Measurements from ENCODE around the gene LPIN3.

Gene LPIN3

DNA sequence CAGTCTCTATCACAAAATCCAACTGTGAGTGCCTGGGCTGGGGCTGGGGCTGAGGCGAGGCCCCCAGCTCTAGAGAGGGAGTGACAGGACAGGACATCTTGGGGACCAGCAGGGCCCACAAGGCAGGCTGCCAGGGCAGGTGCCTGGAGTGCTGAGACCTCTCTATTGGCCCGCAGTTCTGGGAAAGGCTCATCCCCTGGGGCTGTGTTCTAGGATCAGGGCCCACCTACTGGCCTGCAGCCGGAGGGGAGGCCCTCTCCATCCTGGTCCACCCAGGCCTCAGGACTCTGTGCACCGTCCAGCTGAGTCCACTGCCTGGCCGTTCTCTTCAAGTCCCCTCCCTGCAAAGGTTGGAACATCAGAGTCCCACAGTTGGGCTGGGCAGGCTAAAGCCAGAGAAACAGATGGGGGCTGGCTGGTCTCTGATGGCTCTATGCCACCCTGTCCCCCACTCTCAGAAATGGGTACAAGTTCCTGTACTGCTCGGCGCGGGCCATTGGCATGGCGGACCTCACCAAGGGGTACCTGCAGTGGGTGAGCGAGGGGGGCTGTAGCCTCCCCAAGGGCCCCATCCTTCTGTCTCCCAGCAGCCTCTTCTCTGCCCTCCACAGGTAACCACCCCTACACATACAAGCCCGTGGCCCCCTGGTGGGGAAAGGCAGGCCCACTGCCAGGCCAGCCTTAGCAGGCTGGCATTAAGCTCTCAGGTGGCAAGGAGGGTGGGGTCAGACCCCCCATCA is 17.0 kb downstream of the LPIN3 start:
- no peak overlapping the region for H3K4me3 ChIP-seq (ENCODE audit: low read depth, low read length)
- no peak for TF ChIP-seq CTCF (IDR thresholded peaks at IDR 0.05; ENCODE audit: low read depth, low read length)

DNA sequence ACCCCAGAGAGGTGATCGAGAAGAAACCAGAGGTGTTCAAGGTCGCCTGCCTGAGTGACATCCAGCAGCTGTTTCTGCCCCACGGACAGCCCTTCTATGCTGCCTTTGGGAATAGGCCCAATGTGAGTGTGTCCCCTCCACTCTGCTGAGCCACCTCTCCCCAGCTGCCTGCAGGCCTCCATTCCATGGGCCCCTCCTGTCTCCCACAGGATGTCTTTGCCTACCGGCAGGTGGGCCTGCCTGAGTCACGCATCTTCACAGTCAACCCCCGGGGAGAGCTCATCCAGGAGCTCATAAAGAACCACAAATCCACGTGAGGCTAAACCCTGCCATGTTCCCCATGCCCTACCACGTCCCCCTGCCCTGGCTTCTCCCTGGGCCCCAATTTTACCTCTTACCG is 17.6 kb downstream of the LPIN3 start:
- no peak overlapping the region for H3K4me3 ChIP-seq (ENCODE audit: low read depth, low read length)
- no peak for TF ChIP-seq CTCF (IDR thresholded peaks at IDR 0.05; ENCODE audit: low read depth, low read length)

GRCh38 chr20:41358717-41359116 is 18.1 kb downstream of the LPIN3 start:
- TF ChIP-seq CTCF (IDR thresholded peaks at IDR 0.05; ENCODE audit: low read depth, low read length): no peak
- H3K4me3 ChIP-seq (ENCODE audit: low read depth, low read length): no peak overlapping the region

DNA sequence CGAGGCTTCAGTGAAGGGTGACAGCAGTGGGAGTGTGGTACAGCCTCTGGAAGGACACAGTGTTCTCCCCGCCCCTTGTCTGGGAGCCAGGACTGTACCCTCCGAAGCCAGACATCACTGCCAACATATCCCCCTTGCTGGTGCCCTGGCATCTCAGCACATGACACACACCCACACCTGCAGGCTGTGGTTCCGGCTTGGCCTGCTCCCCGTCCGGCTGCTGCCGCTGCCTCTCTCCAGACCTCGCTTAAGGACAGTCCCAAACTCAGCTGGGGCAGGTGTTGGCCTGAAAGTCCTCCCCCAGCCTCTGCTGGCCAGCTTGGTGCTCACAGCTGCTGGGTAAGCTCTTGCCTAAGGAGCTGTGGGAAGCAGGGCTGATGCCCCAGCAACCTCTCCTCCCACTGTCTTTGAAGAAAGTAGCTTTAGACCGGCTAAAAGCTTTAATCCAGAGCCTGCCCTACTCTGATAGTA is 19.0 kb downstream of the LPIN3 start:
- no peak overlapping the region for H3K4me3 ChIP-seq (ENCODE audit: low read depth, low read length)
- no peak for TF ChIP-seq CTCF (IDR thresholded peaks at IDR 0.05; ENCODE audit: low read depth, low read length)

GRCh38 chr20:41360831-41361756 is 20.5 kb downstream of the LPIN3 start:
- no peak for TF ChIP-seq CTCF (IDR thresholded peaks at IDR 0.05; ENCODE audit: low read depth, low read length)
- no peak overlapping the region for H3K4me3 ChIP-seq (ENCODE audit: low read depth, low read length)

GRCh38 chr20:41361757-41362747 is 21.4 kb downstream of the LPIN3 start:
- H3K4me3 ChIP-seq (ENCODE audit: low read depth, low read length): no peak overlapping the region
- no peak for TF ChIP-seq CTCF (IDR thresholded peaks at IDR 0.05; ENCODE audit: low read depth, low read length)

Measured in WI38 (cell line).